ENCODE results near the gene CFAP299.

DNA sequence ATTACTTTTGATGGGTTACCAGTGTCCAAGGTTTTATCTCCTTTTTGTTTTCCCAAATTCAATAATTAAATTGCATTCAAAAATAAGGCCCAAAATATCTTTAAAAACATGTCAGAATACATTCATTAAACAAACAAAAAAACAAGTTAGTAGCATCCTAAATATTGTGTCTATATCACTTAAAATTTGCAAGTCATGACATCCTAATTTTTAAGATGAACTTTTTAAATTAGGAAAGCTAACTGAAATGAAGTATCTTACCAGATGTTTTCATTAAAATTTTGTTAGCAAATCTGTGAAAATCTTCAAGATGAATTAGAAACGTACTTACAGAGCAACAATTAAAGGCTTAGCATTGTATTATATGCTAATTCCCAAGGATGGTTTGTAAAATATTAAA is 962 bp upstream of the CFAP299 start:
- TF ChIP-seq EP300 (IDR thresholded peaks at IDR 0.05; ENCODE audit: borderline replicate concordance) (no peak), CEBPB (IDR thresholded peaks at IDR 0.05) (no peak), CREB1 (IDR thresholded peaks at IDR 0.05; ENCODE audit: low read depth) (no peak), RAD21 (IDR thresholded peaks at IDR 0.05; ENCODE audit: low read depth) (no peak), FOXM1 (IDR thresholded peaks at IDR 0.05; ENCODE audit: borderline replicate concordance, low read depth) (no peak), NFIC (IDR thresholded peaks at IDR 0.05) (no peak), ZBTB7A (IDR thresholded peaks at IDR 0.05; ENCODE audit: low read depth) (no peak), TAF1 (IDR thresholded peaks at IDR 0.05; ENCODE audit: low read depth) (no peak)

Measured in Ishikawa (cell line).